Activated CD8-positive, alpha-beta memory T cell treated with anti-CD3 and anti-CD28 coated beads for 36 hours (primary cell): Measurements from ENCODE around the gene TAS2R60. TPM values are rescaled to one million over a fixed set of nuclear protein-coding genes. Genes with fewer than 3 reads are reported as not detected.

Experiments
- CTCF ChIA-PET: fragments of 350-600 bp; sonication (Branson Sonifier 250); formaldehyde crosslinking; loops from one replicate; lab custom pipeline; 2021; ENCODE audit warnings: antibody characterized with exemption; lab: Charles Lee
- POLR2A ChIA-PET: fragments of 350-600 bp; sonication (Branson Sonifier 250); formaldehyde crosslinking; loops from one replicate; lab custom pipeline; 2021; ENCODE audit warnings: antibody characterized with exemption; lab: Charles Lee
- total RNA-seq, 2 experiments: library from RNA; stranded (reverse); gene quantifications; one replicate each; pipeline ENCODE4 v1.2.3, GENCODE V29; 2021

The TAS2R60 gene
- total RNA-seq, 2 experiments from 2014 or later: not detected

GRCh38 chr7:143490717-143491306 is 47.6 kb downstream of the TAS2R60 start:
- POLR2A ChIA-PET: no interaction called here
- CTCF ChIA-PET: no interaction called here

DNA sequence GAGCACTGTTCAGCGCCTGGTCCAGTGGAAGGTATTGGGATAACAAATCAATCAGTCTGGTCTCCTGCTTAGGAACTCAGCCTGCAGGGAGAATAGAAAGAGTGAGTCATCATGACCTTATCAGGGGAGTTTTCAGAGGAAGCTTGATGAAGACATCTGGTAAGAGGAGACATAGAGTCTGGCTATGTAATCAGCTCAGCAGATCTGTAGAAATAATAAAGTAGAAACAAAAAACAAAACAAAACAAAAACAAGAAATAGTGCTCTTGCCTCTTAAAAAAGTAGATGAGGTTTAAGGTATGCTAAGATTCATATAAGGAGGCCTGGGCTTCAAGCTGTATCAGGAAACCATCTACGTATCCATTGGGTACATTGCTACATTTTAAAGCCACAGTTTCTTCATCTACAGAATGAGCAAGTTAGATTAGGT is 48.8 kb downstream of the TAS2R60 start:
- POLR2A ChIA-PET: no interaction called here
- CTCF ChIA-PET: no interaction called here

GRCh38 chr7:143492799-143493739 is 49.8 kb downstream of the TAS2R60 start:
- ChIA-PET CTCF (no interaction called here), POLR2A (no interaction called here)

- CTCF ChIA-PET: interaction anchor here (0.6 kb wide), 1 partner anchor 19 kb away, joined by 5 read pairs; no protein-coding TSS in a partner anchor
- POLR2A ChIA-PET: no interaction called here
Measured at GRCh38 chr7:143493751-143494150, 50.5 kb downstream of the TAS2R60 start.

Other genes starting within 250 kb of the TAS2R60 start
- not detected for gene TAS2R40, start 221.4 kb upstream of the TAS2R60 start, total RNA-seq
- 100 to 1,000 TPM; 131 to 132 TPM for gene GSTK1, start 180.0 kb upstream of the TAS2R60 start, total RNA-seq
- under 1 TPM; 0.52 to 0.80 TPM for gene TMEM139, start 158.5 kb upstream of the TAS2R60 start, total RNA-seq
- 100 to 1,000 TPM; 106 TPM for gene CASP2, start 155.1 kb upstream of the TAS2R60 start, total RNA-seq
- not detected for gene CLCN1, start 127.3 kb upstream of the TAS2R60 start, total RNA-seq
- 1 to 10 TPM; 2.2 to 2.3 TPM for gene FAM131B, start 80.7 kb upstream of the TAS2R60 start, total RNA-seq
- 100 to 1,000 TPM; 105 to 107 TPM for gene ZYX, start 62.1 kb upstream of the TAS2R60 start, total RNA-seq
- under 1 TPM; 0.69 to 0.82 TPM for gene EPHA1, start 34.6 kb upstream of the TAS2R60 start, total RNA-seq
- gene TAS2R41, start 34.4 kb downstream of the TAS2R60 start, total RNA-seq: not detected
- under 1 TPM in 1 of 2 experiments, not detected in 1; 0.42 TPM for gene CTAGE15, start 128.3 kb downstream of the TAS2R60 start, total RNA-seq
- gene TCAF2, start 177.5 kb downstream of the TAS2R60 start, total RNA-seq: 10 to 100 TPM; 27.5 to 29.4 TPM